ENCODE data around the gene FBXL20. TPM values are rescaled to one million over a fixed set of nuclear protein-coding genes. Genes with fewer than 3 reads are reported as not detected.

Gene FBXL20
- total RNA-seq, 1 experiment from 2014 or later = 17.2 TPM

GRCh38 chr17:39235555-39236449, 165.6 kb downstream of the FBXL20 start:
- peak; percentile 87 for DNase-seq (ENCODE audit: low read depth, low spot score)
- H3K36me3 ChIP-seq (ENCODE audit: control insufficient read depth in 1 of 2, insufficient read depth in 2 of 2, low read length in 2 of 2) = no peaks in the 10 kb centered on the region
- H3K4me2 ChIP-seq (ENCODE audit: low read length) = peak overlapping the region; percentile 51; the same call in 1 of the 2 replicates
- CTCF ChIA-PET = interaction anchor here (0.6 to 6.8 kb wide), 21 partner anchors 8 to 312 kb away, joined by 3 to 60 read pairs (median 6); partner anchors contain the start of gene RPL19
- RAD21 ChIA-PET (ENCODE audit: low non-redundant PET in 1 of 2, low total read pairs in 2 of 2, uncharacterized antibody in 2 of 2, unreplicated experiment in 2 of 2) = interaction anchor here (0.7 to 1.5 kb wide), 2 partner anchors 36 to 43 kb away, joined by 4 to 5 read pairs; partner anchors contain the start of gene RPL19 (in 1 of the 2)
- ATAC-seq = peak; percentile 83
- H2AFZ ChIP-seq (ENCODE audit: low read depth, low read length, poor library complexity, severe bottlenecking) = peak overlapping the region; percentile 86
- H3K79me2 ChIP-seq (ENCODE audit: insufficient read depth, low read length) = no peaks in the 10 kb centered on the region
- H3K27ac ChIP-seq (ENCODE audit: low read depth, low read length) = no peak overlapping the region
- H3K9ac ChIP-seq (ENCODE audit: low read length) = no peak overlapping the region
- H3K9me3 ChIP-seq (ENCODE audit: control insufficient read depth in 1 of 2, insufficient read depth in 1 of 2, low read depth in 1 of 2, low read length in 2 of 2) = no peaks in the 10 kb centered on the region
- no peaks in the 10 kb centered on the region for H3K27me3 ChIP-seq (ENCODE audit: insufficient read depth, low read length)
- no TSS peak for BruUV-seq (replicated peaks)
- peaks cover 18 to 52% of the 10 kb centered on the region in 2 experiments for H3K4me1 ChIP-seq (ENCODE audit: control insufficient read depth in 1 of 2, insufficient read depth in 2 of 2, low read length in 2 of 2)
- H4K20me1 ChIP-seq (ENCODE audit: insufficient read depth) = no peaks in the 10 kb centered on the region
- intact Hi-C loops (cut with micrococcal nuclease) = loop anchor here (5.0 kb wide), 1 partner anchor 259 kb away; no protein-coding TSS in a partner anchor
- H3K4me3 ChIP-seq (replicated peaks in 1 of 2; ENCODE audit: low read depth in 1 of 2, low read length in 2 of 2) = no peak overlapping the region; a peak in 1 of 4 replicates
- TF ChIP-seq SRF (IDR thresholded peaks at IDR 0.05; ENCODE audit: low read depth) = no peak
- TF ChIP-seq, protein P1, sequence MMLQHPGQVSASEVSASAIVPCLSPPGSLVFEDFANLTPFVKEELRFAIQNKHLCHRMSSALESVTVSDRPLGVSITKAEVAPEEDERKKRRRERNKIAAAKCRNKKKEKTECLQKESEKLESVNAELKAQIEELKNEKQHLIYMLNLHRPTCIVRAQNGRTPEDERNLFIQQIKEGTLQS (IDR thresholded peaks at IDR 0.05) = no peak
- TF ChIP-seq TCF7L2 (IDR thresholded peaks at IDR 0.05; ENCODE audit: borderline replicate concordance, extremely low read depth, insufficient read depth, insufficient read length) = no peak
- TF ChIP-seq, protein P2, sequence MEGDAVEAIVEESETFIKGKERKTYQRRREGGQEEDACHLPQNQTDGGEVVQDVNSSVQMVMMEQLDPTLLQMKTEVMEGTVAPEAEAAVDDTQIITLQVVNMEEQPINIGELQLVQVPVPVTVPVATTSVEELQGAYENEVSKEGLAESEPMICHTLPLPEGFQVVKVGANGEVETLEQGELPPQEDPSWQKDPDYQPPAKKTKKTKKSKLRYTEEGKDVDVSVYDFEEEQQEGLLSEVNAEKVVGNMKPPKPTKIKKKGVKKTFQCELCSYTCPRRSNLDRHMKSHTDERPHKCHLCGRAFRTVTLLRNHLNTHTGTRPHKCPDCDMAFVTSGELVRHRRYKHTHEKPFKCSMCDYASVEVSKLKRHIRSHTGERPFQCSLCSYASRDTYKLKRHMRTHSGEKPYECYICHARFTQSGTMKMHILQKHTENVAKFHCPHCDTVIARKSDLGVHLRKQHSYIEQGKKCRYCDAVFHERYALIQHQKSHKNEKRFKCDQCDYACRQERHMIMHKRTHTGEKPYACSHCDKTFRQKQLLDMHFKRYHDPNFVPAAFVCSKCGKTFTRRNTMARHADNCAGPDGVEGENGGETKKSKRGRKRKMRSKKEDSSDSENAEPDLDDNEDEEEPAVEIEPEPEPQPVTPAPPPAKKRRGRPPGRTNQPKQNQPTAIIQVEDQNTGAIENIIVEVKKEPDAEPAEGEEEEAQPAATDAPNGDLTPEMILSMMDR (IDR thresholded peaks at IDR 0.05 in 2 of 3, conservative IDR thresholded peaks at IDR 0.05 in 1 of 3; ENCODE audit: borderline replicate concordance in 1 of 3, insufficient read depth in 1 of 3, low read depth in 2 of 3, low read length in 2 of 3) = peak; percentile 98 to 99 (median 99)
- no peak for TF ChIP-seq SIN3A (IDR thresholded peaks at IDR 0.05; ENCODE audit: low read depth)
- no peak for TF ChIP-seq ELF1 (IDR thresholded peaks at IDR 0.05; ENCODE audit: borderline replicate concordance, low read depth)
- peak; percentile 41; the same call in 1 of the 2 replicates for TF ChIP-seq RAD21 (IDR thresholded peaks at IDR 0.05; ENCODE audit: low read depth)
- TF ChIP-seq YY1 (IDR thresholded peaks at IDR 0.05; ENCODE audit: extremely low read depth, insufficient replicate concordance, low read depth, low read length) = no peak
- TF ChIP-seq ZFX (IDR thresholded peaks at IDR 0.05) = no peak
- TF ChIP-seq EZH2phosphoT487 (IDR thresholded peaks at IDR 0.05; ENCODE audit: borderline replicate concordance) = no peak
- peak; percentile 42; the same call in 1 of the 2 replicates for TF ChIP-seq CBX3 (IDR thresholded peaks at IDR 0.05; ENCODE audit: low read depth)
- no peaks in the 10 kb centered on the region for H3K9me2 ChIP-seq (ENCODE audit: insufficient read depth)
- POLR2A ChIA-PET = interaction anchor here (0.7 to 1.6 kb wide), 3 partner anchors 29 to 117 kb away, joined by 3 to 5 read pairs (median 5); partner anchors contain the start of gene RPL19

All from HCT116 (cell line).